Fibroblast of villous mesenchyme (primary cell): Measurements from ENCODE around the gene NEK6. TPM values are rescaled to one million over a fixed set of nuclear protein-coding genes. Genes with fewer than 3 reads are reported as not detected.

Experiments used
- DNase-seq: peaks from one replicate; pipeline ENCODE4 v3.0.0-alpha.2; 2010; ENCODE audit warnings: low read depth
- H3K4me3 ChIP-seq: 2 replicates; pipeline ENCODE4 v1.5.1; 2011; ENCODE audit warnings: low read depth, mild to moderate bottlenecking, low read length
- total RNA-seq: library from RNA; depleted of rRNA; stranded (reverse); fragments of >200 nt; gene quantifications from 2 replicates; pipeline ENCODE4 v1.2.3, GENCODE V29; 2012
- TF ChIP-seq, protein P1 (sequence below): IDR thresholded peaks from 2 replicates; pipeline ENCODE4 v1.5.1; 2012; ENCODE audit warnings: low read depth, mild to moderate bottlenecking, low read length; ENCODE audit not compliant: insufficient read depth

The NEK6 gene
- total RNA-seq, 1 donor, result 41.9 TPM

DNA sequence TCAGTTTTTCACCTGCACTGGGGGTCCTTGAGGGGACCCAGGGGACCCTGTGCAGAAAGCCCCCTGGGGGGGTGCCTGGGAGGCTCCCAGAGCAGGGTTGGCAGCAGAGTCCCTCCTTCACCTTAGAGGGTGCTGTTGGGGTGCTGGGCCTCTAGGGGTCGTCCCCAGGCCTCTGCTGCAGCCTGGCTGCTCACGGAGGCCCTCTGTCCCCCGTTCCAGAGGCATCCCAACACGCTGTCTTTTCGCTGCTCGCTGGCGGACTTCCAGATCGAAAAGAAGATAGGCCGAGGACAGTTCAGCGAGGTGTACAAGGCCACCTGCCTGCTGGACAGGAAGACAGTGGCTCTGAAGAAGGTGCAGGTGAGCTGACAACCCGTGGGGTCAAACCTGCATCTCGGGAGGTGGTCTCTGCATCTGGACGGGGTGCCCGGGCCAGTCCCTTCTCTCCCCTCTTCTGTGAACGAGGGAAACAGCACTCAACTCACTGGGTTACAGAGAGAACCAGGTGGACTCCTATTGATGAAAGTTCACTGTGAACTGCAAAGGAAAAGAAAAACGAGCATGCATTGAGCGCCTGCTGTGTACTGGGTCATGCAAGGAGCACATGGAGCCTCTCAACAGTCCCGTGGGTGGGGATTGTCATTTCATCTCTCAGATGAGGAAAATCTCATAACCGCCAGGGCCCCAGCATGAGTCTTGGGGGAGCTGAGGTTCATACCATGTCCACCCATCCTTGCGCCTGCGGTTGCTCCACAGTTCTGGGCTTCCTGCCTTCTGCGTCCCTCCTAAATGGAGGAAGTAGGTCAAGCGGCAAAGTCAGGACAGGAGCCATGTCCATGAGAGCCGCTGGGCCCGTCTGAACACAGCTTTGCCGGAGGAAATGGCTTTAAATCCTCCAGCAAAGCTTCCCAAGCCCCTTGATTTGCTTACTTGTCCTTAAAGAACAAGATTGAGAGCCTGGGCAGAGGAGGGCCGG is 54.8 kb downstream of the NEK6 start:
- H3K4me3 ChIP-seq, result no peak overlapping the region
- TF ChIP-seq, protein P1, sequence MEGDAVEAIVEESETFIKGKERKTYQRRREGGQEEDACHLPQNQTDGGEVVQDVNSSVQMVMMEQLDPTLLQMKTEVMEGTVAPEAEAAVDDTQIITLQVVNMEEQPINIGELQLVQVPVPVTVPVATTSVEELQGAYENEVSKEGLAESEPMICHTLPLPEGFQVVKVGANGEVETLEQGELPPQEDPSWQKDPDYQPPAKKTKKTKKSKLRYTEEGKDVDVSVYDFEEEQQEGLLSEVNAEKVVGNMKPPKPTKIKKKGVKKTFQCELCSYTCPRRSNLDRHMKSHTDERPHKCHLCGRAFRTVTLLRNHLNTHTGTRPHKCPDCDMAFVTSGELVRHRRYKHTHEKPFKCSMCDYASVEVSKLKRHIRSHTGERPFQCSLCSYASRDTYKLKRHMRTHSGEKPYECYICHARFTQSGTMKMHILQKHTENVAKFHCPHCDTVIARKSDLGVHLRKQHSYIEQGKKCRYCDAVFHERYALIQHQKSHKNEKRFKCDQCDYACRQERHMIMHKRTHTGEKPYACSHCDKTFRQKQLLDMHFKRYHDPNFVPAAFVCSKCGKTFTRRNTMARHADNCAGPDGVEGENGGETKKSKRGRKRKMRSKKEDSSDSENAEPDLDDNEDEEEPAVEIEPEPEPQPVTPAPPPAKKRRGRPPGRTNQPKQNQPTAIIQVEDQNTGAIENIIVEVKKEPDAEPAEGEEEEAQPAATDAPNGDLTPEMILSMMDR, result peak; percentile 5

DNA sequence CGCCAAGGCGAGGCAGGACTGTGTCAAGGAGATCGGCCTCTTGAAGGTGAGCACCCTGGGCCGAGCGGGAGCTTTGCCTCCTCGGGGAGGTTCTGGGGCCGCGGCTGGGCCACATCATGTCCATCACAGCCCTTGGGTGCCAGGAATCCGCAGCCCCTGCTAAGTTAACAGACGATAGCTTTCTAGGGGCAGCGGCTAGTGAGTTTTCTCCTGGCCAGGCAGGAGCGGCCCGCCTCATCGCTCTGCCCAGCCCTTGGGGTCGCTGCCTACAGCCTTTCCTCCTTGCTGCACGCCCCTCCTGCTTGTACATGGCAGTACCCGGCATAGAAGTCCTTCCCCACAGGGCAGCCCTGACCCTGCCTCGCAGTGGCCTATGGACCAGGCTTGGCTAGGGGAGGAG is 56.2 kb downstream of the NEK6 start:
- DNase-seq, result no peak
- H3K4me3 ChIP-seq, result no peak overlapping the region
- TF ChIP-seq, protein P1, result no peak

More for the DNA sequence above, 54.8 kb downstream of the NEK6 start:
- DNase-seq, result no peak

DNA sequence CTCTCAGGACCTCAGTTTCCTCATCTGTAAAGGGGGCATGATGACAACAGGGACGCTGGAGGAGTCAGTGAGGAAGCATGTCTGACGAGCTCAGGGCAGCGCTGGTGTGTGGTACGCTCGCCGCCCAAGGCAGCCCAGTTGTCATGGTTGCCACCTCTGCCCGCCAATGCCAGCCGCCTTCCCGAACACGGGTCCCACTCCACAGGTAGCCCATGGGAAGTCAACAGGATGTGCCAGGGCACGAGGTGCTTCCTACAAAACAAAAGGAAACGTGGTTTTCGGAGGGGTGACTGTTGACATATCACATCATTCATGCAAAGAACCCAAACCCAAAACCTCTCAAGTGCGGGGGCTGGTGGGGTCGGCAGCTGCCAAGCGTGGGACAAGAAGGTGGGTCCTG is 58.1 kb downstream of the NEK6 start:
- no peak overlapping the region for H3K4me3 ChIP-seq
- no peak for DNase-seq
- TF ChIP-seq, protein P1, result no peak

DNA sequence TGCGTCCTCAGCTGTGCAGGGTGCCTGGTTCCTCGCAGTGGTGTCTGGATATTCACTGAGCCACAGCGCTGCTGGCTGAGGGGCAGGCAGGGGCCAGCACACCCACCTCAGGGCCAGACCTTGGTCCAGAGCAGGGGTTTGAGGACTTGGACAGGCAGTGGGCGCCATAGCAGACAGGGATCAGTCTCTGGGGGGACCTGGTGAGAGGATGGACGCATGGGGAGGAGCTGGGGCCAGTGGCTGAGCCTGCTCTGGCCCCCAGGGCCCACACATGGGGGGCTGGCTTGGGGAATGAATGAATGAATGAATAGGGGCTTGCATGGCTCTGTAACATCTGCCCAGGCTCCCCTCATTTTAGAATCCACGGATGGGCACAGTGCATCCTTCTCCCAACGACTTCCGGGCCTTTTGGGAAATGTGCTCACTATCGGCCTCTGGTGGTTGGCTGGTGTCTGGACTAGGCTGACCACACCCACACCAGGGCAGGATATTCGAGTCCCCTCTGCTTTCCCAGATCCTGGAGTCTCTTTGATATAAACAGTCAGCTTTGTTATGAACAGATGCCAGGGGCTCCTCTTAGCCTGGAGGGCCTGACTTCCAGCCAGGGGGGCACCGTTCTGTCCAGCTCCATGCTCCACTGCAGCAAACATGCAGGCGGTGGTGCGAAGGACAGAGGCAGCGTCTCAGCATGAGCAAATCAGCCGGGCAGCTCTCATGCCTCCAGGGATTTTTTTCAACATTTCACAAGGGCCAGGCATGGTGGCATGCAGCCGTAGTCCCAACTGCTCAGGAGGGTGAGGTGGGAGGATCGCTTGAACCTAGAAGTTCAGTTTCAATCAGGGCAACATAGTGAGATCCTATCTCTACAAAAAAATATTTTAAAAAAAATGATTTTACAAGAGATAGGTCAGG is 62.6 kb downstream of the NEK6 start:
- TF ChIP-seq, protein P1, result peak; percentile 97
- DNase-seq, result peak; percentile 68
- H3K4me3 ChIP-seq, result no peak overlapping the region

DNA sequence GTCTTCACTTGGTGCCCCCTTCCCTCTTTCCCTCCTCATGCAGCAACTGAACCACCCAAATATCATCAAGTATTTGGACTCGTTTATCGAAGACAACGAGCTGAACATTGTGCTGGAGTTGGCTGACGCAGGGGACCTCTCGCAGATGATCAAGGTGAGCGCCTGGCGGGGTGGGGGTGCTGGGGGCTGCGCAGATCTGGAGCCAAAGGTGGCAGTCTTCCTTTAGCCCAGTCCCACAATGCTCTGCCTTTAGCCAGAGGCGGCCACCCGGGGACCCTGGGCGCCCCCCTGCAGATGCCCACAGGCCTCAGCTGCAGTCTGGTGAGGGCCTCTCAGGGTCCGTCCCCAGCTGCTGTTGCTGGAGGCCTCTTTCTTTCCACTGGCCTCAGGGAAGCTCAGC is 63.7 kb downstream of the NEK6 start:
- no peak overlapping the region for H3K4me3 ChIP-seq
- TF ChIP-seq, protein P1, result no peak
- no peak for DNase-seq

DNA sequence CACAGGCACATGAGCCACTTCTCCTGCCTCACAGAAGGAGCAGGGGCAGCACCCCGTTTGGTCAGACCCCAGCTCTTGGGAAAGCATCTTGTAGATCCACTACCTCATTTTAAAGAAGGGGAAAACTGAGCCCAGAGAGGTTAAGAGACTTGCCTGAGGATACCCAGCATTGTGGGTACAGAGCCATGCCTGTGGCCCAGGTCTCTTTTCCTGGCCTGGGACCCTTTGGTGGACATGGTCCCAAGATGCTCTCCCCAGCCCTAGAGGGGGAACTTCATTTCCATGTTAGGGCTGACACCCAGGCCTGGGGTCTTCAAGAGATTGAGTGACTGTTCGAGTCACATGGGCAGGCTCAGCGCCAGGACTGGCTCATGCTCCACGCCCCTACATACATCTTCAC is 64.2 kb downstream of the NEK6 start:
- no peak overlapping the region for H3K4me3 ChIP-seq
- TF ChIP-seq, protein P1, result no peak
- DNase-seq, result no peak
